ENCODE results near the gene COL1A1.
A peak's percentile ranks its signal among the peaks of the same experiment; 100 is the strongest.

Gene COL1A1

DNA sequence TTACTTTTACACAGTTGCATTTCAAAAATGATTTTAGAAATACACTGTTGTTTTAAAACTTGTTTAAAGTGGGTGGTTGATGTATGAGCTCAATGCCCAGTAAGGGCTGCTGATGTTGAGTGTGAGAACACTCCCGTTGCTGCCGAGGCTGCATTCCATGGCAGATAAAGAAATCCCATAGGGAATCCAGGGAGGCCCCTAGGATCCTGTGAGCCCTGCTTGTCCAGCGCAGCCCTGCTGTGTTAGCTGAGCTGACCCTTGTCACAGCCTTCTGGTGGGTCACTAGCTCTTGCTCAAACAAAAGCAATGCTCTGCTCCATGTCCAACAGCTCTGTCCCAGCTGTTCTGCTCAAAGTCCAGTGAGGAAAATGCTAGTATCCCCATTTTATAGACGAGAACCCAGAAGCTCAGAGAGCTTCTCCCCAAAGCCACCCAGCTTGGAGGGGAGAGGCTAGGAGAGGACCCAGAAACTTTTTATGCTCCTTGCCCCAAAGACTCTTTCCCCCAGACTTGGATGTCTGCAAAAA is 18.6 kb upstream of the COL1A1 start:
- no peak for DNase-seq
- Mint-ChIP-seq H3K27ac (no peak overlapping the region), H3K36me3 (ENCODE audit: low read depth) (no peaks in the 10 kb centered on the region), H3K27me3 (peaks cover 8% of the 10 kb centered on the region), H3K4me1 (ENCODE audit: low read depth) (no peaks in the 10 kb centered on the region), H3K9me3 (peaks cover 3% of the 10 kb centered on the region), H3K4me3 (no peak overlapping the region)

GRCh38 chr17:50219342-50219741 is 17.9 kb upstream of the COL1A1 start:
- no peak overlapping the region for H3K4me3 Mint-ChIP-seq
- H3K27me3 Mint-ChIP-seq, result peaks cover 8% of the 10 kb centered on the region
- H3K9me3 Mint-ChIP-seq, result no peaks in the 10 kb centered on the region
- no peak overlapping the region for H3K27ac Mint-ChIP-seq
- H3K36me3 Mint-ChIP-seq (ENCODE audit: low read depth), result no peaks in the 10 kb centered on the region
- H3K4me1 Mint-ChIP-seq (ENCODE audit: low read depth), result no peaks in the 10 kb centered on the region
- no peak for DNase-seq

DNA sequence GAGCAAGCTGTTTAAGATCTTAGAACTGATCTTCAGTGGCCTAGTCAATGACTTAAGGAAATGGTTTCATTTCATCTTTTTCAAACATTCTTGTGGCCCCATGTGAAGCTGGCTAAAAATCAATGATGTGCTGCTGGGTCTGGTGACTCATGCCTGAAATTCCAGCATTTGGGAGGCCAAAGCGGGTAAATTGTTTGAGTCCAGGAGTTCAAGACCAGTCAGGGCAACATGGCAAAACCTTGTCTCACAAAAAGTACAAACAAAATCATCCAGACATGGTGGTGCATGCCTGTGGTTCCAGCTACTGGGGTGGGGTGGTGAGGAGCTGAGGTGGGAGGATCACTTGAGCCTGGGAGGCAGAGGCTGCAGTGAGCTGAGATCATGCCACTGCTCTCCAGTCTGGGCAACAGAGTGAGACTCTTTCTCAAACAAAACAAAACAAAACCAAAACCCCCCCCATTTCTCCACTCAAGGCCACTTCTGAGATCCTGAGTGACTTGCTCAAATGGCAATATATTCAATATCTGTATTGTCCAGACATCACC is 17.4 kb upstream of the COL1A1 start:
- H3K4me1 Mint-ChIP-seq (ENCODE audit: low read depth), result no peaks in the 10 kb centered on the region
- no peaks in the 10 kb centered on the region for H3K9me3 Mint-ChIP-seq
- H3K27ac Mint-ChIP-seq, result no peak overlapping the region
- no peaks in the 10 kb centered on the region for H3K36me3 Mint-ChIP-seq (ENCODE audit: low read depth)
- no peak overlapping the region for H3K4me3 Mint-ChIP-seq
- DNase-seq, result no peak
- H3K27me3 Mint-ChIP-seq, result peaks cover 8% of the 10 kb centered on the region

DNA sequence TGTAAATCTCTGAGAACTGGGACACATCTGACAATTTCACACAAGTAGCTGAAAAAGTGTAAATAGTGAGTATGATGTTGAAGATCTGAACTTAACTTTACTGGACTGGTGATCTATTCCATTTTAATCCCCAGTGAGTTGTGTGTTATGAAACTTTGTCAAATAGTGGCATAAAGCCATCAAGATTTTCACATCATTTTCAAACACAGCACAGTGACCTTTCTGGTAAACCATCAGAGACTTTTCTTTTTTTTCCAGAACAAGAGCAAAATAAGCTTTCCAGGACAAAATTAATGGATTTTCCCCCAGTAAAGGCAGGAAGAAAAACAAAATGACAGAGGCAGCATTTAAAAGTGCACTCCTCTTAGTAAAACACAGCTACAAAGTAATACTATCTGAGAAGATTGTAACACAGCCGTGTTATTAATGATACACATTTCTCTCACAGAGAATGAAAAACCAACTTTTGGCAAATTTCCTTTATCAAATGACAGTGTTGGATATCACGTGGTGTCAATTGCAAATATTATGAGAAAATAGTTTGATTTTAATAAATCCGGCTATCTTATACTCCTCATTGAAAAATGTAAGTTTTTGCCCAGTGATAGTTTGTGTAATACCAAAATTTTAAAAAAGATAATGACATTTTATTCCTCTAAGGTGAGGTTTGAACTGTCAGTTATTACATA is 16.8 kb upstream of the COL1A1 start:
- no peaks in the 10 kb centered on the region for H3K9me3 Mint-ChIP-seq
- H3K4me1 Mint-ChIP-seq (ENCODE audit: low read depth), result peaks cover 2% of the 10 kb centered on the region
- H3K27ac Mint-ChIP-seq, result no peak overlapping the region
- H3K36me3 Mint-ChIP-seq (ENCODE audit: low read depth), result no peaks in the 10 kb centered on the region
- DNase-seq, result no peak
- H3K27me3 Mint-ChIP-seq, result peaks cover 8% of the 10 kb centered on the region
- H3K4me3 Mint-ChIP-seq, result no peak overlapping the region

DNA sequence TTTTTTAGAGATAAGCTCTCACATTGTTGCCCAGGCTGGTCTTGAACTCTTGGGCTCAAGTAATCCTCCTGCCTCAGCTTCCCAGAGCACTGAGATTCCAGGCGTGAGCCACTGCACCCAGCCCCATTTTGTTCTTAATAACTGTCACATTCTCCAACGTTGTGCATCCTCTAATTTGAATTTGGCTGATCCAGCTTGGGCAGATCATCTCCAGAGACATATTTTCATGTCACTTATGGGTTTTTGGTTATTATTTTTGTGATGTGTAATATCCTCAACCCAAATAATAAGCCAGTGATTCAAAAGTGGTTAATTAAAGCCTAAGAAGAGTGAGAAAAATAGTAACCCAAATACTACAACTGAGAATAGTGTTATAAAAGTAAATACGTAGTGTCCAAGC is 16.2 kb upstream of the COL1A1 start:
- H3K4me3 Mint-ChIP-seq, result no peak overlapping the region

DNA sequence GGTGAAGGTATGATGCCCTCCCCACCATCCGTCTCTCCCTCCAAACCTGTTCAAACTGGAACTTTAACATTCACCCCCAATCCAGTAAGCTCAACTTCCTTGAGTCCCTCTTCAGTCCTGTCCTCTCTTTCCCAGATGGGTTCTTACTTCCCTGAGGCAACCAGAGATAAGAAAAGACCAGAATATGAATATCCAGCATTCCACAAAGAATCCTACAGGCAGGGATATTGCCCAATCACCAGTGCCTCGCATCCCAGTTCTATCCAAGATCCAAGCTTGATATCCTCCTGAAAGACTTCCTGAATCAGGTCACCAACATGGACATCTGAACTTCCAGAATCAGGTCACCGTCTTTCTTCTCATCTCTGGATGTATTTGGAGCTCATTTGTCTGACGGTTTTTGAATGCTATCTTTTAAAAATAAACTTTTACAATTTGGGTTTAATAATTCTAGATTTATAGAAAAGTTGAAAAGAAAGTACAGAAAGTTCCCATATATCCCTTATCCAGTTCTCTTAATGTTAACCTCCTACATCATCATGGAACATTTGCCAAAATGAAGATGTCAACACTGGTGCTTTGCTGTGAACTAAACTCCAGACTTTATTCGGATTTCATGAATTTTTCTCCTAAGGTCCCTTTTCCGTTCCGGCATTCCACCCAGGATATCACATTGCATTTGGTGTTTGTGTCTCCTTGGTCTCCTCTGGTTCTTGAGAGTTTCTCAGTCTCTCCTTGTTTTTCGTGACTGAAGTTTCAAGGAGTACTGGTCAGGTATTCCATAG is 13.7 kb upstream of the COL1A1 start:
- DNase-seq, result no peak
- H3K36me3 Mint-ChIP-seq (ENCODE audit: low read depth), result no peaks in the 10 kb centered on the region
- H3K4me3 Mint-ChIP-seq, result no peak overlapping the region
- H3K27ac Mint-ChIP-seq, result no peak overlapping the region
- H3K27me3 Mint-ChIP-seq, result peaks cover 11% of the 10 kb centered on the region
- no peaks in the 10 kb centered on the region for H3K9me3 Mint-ChIP-seq
- peaks cover 14% of the 10 kb centered on the region for H3K4me1 Mint-ChIP-seq (ENCODE audit: low read depth)

More for the DNA sequence above, 16.2 kb upstream of the COL1A1 start:
- Mint-ChIP-seq H3K27me3 (peaks cover 8% of the 10 kb centered on the region), H3K9me3 (no peaks in the 10 kb centered on the region), H3K4me1 (ENCODE audit: low read depth) (peaks cover 7% of the 10 kb centered on the region), H3K27ac (no peak overlapping the region), H3K36me3 (ENCODE audit: low read depth) (no peaks in the 10 kb centered on the region)
- no peak for DNase-seq

- Mint-ChIP-seq H3K27me3 (peaks cover 22% of the 10 kb centered on the region), H3K4me3 (no peak overlapping the region), H3K9me3 (no peaks in the 10 kb centered on the region), H3K4me1 (ENCODE audit: low read depth) (peaks cover 14% of the 10 kb centered on the region), H3K27ac (peak overlapping the region; percentile 24), H3K36me3 (ENCODE audit: low read depth) (no peaks in the 10 kb centered on the region)
- peak; percentile 40 for DNase-seq
These were observed 11.9 kb upstream of the COL1A1 start for GRCh38 chr17:50213026-50214022.

- Mint-ChIP-seq H3K27me3 (peaks cover 33% of the 10 kb centered on the region), H3K9me3 (no peaks in the 10 kb centered on the region), H3K4me1 (ENCODE audit: low read depth) (peaks cover 14% of the 10 kb centered on the region), H3K36me3 (ENCODE audit: low read depth) (no peaks in the 10 kb centered on the region), H3K4me3 (no peak overlapping the region), H3K27ac (no peak overlapping the region)
- DNase-seq, result no peak
These were observed 10.9 kb upstream of the COL1A1 start for GRCh38 chr17:50212121-50212843.

DNA sequence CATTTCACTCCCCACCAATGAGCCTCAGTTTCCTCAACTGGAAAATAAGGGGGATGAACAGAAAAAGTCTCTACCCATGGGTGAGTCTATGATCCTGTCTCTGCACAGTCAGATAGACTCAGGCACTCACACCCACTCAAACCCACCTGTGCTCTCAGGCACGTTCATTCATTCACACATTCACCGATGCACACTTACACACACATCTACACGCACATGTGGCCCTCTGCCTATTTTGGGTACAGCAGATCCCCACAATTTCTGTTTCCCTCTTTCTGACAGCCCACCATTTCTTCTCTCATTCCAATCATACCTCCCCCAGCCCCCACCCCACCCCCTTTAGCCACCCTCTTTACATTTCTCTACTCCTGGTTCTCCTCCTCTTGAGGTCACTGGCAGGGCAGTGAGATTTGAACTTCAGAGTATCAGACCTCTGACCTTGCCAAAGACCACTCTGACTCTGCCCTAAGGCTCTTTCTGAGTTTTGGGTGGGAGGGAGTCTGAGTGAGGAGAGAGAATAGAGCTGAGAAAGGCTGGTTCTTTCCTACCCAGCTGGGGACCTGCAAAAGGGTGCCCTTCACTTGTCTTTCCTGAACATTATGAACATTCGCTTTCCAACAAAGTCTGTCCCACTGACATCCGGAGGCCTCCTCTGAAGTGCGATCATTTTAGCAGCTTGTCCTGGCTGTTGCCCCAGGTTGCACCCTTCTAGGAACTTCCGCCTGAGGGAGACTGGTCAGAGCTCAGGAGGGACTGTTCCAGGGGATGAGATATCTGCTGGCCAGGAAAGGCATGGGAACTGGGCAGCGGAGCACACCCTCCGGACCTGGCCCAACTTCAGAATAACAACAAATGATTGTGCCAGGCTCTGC is 10.1 kb upstream of the COL1A1 start:
- no peak overlapping the region for H3K4me3 Mint-ChIP-seq
- no peak overlapping the region for H3K27ac Mint-ChIP-seq
- peaks cover 38% of the 10 kb centered on the region for H3K27me3 Mint-ChIP-seq
- H3K9me3 Mint-ChIP-seq, result no peaks in the 10 kb centered on the region
- no peak for DNase-seq
- H3K4me1 Mint-ChIP-seq (ENCODE audit: low read depth), result peaks cover 17% of the 10 kb centered on the region
- no peaks in the 10 kb centered on the region for H3K36me3 Mint-ChIP-seq (ENCODE audit: low read depth)

GRCh38 chr17:50210240-50211225 is 9.1 kb upstream of the COL1A1 start:
- no peak overlapping the region for H3K4me3 Mint-ChIP-seq
- H3K27ac Mint-ChIP-seq, result no peak overlapping the region
- peaks cover 47% of the 10 kb centered on the region for H3K27me3 Mint-ChIP-seq
- DNase-seq, result peak; percentile 13
- no peaks in the 10 kb centered on the region for H3K9me3 Mint-ChIP-seq
- no peaks in the 10 kb centered on the region for H3K36me3 Mint-ChIP-seq (ENCODE audit: low read depth)
- H3K4me1 Mint-ChIP-seq (ENCODE audit: low read depth), result peaks cover 17% of the 10 kb centered on the region

GRCh38 chr17:50209472-50210239 is 8.2 kb upstream of the COL1A1 start:
- Mint-ChIP-seq H3K36me3 (ENCODE audit: low read depth) (no peaks in the 10 kb centered on the region), H3K27me3 (peaks cover 56% of the 10 kb centered on the region), H3K27ac (no peak overlapping the region), H3K4me3 (no peak overlapping the region), H3K9me3 (no peaks in the 10 kb centered on the region), H3K4me1 (ENCODE audit: low read depth) (peaks cover 17% of the 10 kb centered on the region)
- no peak for DNase-seq

All from activated T-cell treated with anti-CD3 and anti-CD28 coated beads, Interleukin-2, amount 50 U/mL, for 24 hours (primary cell).